Measurements from ENCODE around the gene NUMB. TPM values are rescaled to one million over a fixed set of nuclear protein-coding genes. Genes with fewer than 3 reads are reported as not detected.

The NUMB gene
- total RNA-seq, 1 donor from 2014 or later: 33.1 TPM

- DNase-seq (ENCODE audit: low read depth): no peak
- TF ChIP-seq, protein P1, sequence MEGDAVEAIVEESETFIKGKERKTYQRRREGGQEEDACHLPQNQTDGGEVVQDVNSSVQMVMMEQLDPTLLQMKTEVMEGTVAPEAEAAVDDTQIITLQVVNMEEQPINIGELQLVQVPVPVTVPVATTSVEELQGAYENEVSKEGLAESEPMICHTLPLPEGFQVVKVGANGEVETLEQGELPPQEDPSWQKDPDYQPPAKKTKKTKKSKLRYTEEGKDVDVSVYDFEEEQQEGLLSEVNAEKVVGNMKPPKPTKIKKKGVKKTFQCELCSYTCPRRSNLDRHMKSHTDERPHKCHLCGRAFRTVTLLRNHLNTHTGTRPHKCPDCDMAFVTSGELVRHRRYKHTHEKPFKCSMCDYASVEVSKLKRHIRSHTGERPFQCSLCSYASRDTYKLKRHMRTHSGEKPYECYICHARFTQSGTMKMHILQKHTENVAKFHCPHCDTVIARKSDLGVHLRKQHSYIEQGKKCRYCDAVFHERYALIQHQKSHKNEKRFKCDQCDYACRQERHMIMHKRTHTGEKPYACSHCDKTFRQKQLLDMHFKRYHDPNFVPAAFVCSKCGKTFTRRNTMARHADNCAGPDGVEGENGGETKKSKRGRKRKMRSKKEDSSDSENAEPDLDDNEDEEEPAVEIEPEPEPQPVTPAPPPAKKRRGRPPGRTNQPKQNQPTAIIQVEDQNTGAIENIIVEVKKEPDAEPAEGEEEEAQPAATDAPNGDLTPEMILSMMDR (IDR thresholded peaks at IDR 0.05; ENCODE audit: insufficient read depth, low read length, poor library complexity, severe bottlenecking): no peak
- Histone ChIP-seq H3K27me3 (ENCODE audit: control insufficient read depth, insufficient read depth, low read length) (no peaks in the 10 kb centered on the region), H3K4me3 (ENCODE audit: low read depth, low read length) (no peak overlapping the region), H3K36me3 (ENCODE audit: control insufficient read depth, insufficient read depth, low read length) (no peaks in the 10 kb centered on the region)
Observed at GRCh38 chr14:73243748-73244147, 214.6 kb downstream of the NUMB start.

GRCh38 chr14:73243341-73243740 is 215.0 kb downstream of the NUMB start:
- TF ChIP-seq, protein P1 (IDR thresholded peaks at IDR 0.05; ENCODE audit: insufficient read depth, low read length, poor library complexity, severe bottlenecking): no peak
- DNase-seq (ENCODE audit: low read depth): no peak
- H3K4me3 ChIP-seq (ENCODE audit: low read depth, low read length): no peak overlapping the region
- no peaks in the 10 kb centered on the region for H3K27me3 ChIP-seq (ENCODE audit: control insufficient read depth, insufficient read depth, low read length)
- H3K36me3 ChIP-seq (ENCODE audit: control insufficient read depth, insufficient read depth, low read length): no peaks in the 10 kb centered on the region

DNA sequence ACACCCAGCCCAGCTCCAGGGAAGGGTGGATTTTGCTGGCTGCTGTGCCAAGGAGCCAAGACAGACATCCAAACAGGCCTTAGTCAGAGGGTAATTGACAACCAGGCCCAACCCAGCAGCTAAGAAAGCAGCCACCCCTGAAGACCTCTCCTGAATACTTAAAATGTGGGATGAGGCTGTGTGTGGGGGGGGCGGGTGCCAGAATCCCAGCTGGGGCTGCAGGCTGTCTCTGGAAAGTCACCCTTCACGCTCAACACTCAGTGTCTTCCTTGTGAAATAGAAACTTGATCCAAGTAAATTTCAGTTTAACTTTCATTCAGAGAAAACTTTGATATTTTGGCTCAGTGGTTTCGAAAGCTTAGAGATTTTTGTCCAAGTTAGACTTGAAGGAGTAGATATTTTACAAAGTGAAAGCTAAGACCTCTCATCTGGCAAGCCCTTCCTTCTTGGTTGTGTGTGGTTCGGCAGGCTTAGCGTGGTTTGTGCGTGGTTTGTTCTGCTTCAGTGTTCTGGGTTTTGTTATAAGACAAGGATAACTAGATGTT is 215.9 kb downstream of the NUMB start:
- Histone ChIP-seq H3K36me3 (ENCODE audit: control insufficient read depth, insufficient read depth, low read length) (no peaks in the 10 kb centered on the region), H3K27me3 (ENCODE audit: control insufficient read depth, insufficient read depth, low read length) (no peaks in the 10 kb centered on the region), H3K4me3 (ENCODE audit: low read depth, low read length) (no peak overlapping the region)
- no peak for DNase-seq (ENCODE audit: low read depth)
- TF ChIP-seq, protein P1 (IDR thresholded peaks at IDR 0.05; ENCODE audit: insufficient read depth, low read length, poor library complexity, severe bottlenecking): no peak

DNA sequence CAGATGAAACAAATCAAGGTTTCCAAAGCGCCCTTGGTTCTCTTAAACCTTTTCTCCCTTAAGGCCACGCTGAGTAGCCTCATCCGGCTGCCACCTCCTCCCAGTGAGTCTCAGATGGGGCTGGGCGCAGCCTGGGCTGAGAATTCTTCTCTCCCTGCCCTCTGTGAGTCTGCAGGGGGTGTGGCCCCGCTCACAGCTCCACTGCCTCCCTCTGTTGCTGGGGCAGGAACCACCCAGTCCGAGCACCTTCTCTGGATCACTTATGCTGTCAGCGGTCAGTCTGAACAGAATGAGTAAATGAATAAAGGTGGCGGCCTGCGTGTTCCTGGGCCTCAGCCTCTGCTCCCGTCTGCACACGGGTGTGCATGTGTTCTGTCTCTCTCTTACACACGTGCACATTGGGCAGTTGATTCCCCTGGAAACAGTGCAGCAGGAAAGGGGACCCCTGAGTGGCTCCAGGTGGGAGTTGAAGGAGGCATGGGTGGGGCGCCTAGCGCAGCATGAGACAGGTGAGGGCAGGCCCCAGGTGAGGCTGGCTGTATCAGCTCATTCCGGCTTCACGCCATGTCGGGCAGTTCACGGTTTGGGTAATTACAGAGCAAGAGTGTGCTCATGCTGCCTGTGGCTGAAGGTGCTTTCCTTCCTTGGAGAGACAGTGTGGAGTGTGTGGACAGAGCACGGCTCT is 216.7 kb downstream of the NUMB start:
- TF ChIP-seq, protein P1 (IDR thresholded peaks at IDR 0.05; ENCODE audit: insufficient read depth, low read length, poor library complexity, severe bottlenecking): no peak
- DNase-seq (ENCODE audit: low read depth): no peak
- peaks cover 6% of the 10 kb centered on the region for H3K27me3 ChIP-seq (ENCODE audit: control insufficient read depth, insufficient read depth, low read length)

GRCh38 chr14:73240816-73241480 is 217.4 kb downstream of the NUMB start:
- no peak for DNase-seq (ENCODE audit: low read depth)
- H3K4me3 ChIP-seq (ENCODE audit: low read depth, low read length): no peak overlapping the region
- peaks cover 6% of the 10 kb centered on the region for H3K27me3 ChIP-seq (ENCODE audit: control insufficient read depth, insufficient read depth, low read length)
- no peaks in the 10 kb centered on the region for H3K36me3 ChIP-seq (ENCODE audit: control insufficient read depth, insufficient read depth, low read length)
- TF ChIP-seq, protein P1 (IDR thresholded peaks at IDR 0.05; ENCODE audit: insufficient read depth, low read length, poor library complexity, severe bottlenecking): no peak

More for the DNA sequence above, 216.7 kb downstream of the NUMB start:
- H3K36me3 ChIP-seq (ENCODE audit: control insufficient read depth, insufficient read depth, low read length): no peaks in the 10 kb centered on the region
- H3K4me3 ChIP-seq (ENCODE audit: low read depth, low read length): no peak overlapping the region

Measured in kidney epithelial cell (primary cell).